Heart left ventricle (tissue), 13 donors: ENCODE data around the gene OGFR.

Source experiments
- CTCF ChIP-seq, 12 donors: fragments of 200-600 bp; sonication (generic) in 4 of 12; IDR thresholded peaks; one replicate each; pipeline versions ENCODE4 v1.5.0 to v1.8.0; 2018 to 2022; ENCODE audit warnings: antibody characterized with exemption in 12 of 12, mild to moderate bottlenecking in 5 of 12
- POLR2A ChIP-seq, 2 donors: fragments of 450-650 bp; IDR thresholded peaks; one replicate each; pipeline ENCODE4 v1.6.1; 2017; ENCODE audit warnings: antibody characterized with exemption in 2 of 2, mild to moderate bottlenecking in 2 of 2, moderate library complexity in 2 of 2
- donor health status: ischemic (EF 13 %, LVEDD 7.1; RV severe dilation, severe dysfunction).
- donor health status: DM: no; HTN: yes; CAD: no.
- donor health status: DM: no; HTN: no; CAD: no.
- donor health status: ischemic (EF 25% LVEDD 6.9; RV normal size, moderate dysfunction).
- donor health status: ischemic (EF 25% LVEDD 5.7; RV mildly dilated, moderate dysfunction).
- donor health status: ischemic (EF 35%, LVEDD 5.7; RV mildly dilated, moderate dysfunction).
- donor health status: nonischemic (EF 11% LVEDD 7.7; RV severe dilation, severe dysfunction).
- donor health status: DM: yes; HTN: yes; CAD: no.
- donor health status: PGD.
- donor health status: ischemic (EF 29% LVEDD 5.4; RV normal size, mild dysfunction).
- donor health status: nonischemic (EF 23%, LVEDD 6.1; RV moderate dilation, normal function).

- TF ChIP-seq CTCF (IDR thresholded peaks at IDR 0.05) (no peak), POLR2A (IDR thresholded peaks at IDR 0.05) (no peak)
These were observed 27.7 kb upstream of the OGFR start for GRCh38 chr20:62776692-62777527.
